Mesothelial cell of epicardium (in vitro differentiated cells): ENCODE measurements around the gene SMARCE1. TPM values are rescaled to one million over a fixed set of nuclear protein-coding genes. Genes with fewer than 3 reads are reported as not detected.

Experiments used
- DNase-seq, 2 experiments: peaks; one replicate each; pipeline ENCODE4 v3.0.0; 2021; ENCODE audit warnings: low spot score in 2 of 2; ENCODE audit not compliant: unreplicated experiment in 2 of 2
- H3K27ac Mint-ChIP-seq: 2 replicates; pipeline ENCODE4 v1.8.0; 2021; ENCODE audit warnings: mixed read lengths
- H3K27me3 Mint-ChIP-seq: 2 replicates; pipeline ENCODE4 v1.8.0; 2021; ENCODE audit warnings: low read depth, mixed read lengths
- H3K36me3 Mint-ChIP-seq: 2 replicates; pipeline ENCODE4 v1.8.0; 2021; ENCODE audit warnings: mixed read lengths
- H3K4me1 Mint-ChIP-seq: 2 replicates; pipeline ENCODE4 v1.8.0; 2021; ENCODE audit warnings: mixed read lengths
- H3K4me3 Mint-ChIP-seq: 2 replicates; pipeline ENCODE4 v1.8.0; 2021; ENCODE audit warnings: mild to moderate bottlenecking, moderate library complexity, mixed read lengths
- H3K9me3 Mint-ChIP-seq: 2 replicates; pipeline ENCODE4 v1.8.0; 2021; ENCODE audit warnings: mixed read lengths
- total RNA-seq: library from RNA; stranded (reverse); gene quantifications from 3 replicates; pipeline ENCODE4 v1.2.1, GENCODE V29; 2021
- TF ChIP-seq, protein P1 (sequence below): fragments of 200-600 bp; sonication (generic); IDR thresholded peaks from one replicate; pipeline ENCODE4 v1.5.0; 2021; ENCODE audit warnings: antibody characterized with exemption; ENCODE audit not compliant: unreplicated experiment

The SMARCE1 gene
- total RNA-seq, 1 donor from 2014 or later = 163 TPM

DNA sequence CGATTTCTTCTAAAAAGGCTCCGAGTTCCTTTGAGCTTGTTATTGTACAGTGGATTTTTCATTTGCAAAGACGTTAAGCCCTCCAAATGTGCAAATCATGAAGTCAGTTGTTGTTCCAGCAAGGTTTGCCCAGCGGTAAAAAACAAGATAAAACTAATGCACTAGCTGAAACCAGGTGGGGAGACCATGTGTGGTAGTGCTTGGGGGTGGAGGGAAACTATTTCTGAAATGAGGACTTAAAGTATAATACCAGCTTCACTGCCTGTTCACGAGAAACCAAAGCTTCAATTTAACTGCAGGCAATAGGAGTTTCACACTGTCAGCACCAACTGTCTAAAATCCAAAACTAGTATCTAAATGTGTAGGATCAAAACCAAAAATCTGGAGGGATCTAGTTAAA, 22.3 kb downstream of the SMARCE1 start:
- TF ChIP-seq, protein P1, sequence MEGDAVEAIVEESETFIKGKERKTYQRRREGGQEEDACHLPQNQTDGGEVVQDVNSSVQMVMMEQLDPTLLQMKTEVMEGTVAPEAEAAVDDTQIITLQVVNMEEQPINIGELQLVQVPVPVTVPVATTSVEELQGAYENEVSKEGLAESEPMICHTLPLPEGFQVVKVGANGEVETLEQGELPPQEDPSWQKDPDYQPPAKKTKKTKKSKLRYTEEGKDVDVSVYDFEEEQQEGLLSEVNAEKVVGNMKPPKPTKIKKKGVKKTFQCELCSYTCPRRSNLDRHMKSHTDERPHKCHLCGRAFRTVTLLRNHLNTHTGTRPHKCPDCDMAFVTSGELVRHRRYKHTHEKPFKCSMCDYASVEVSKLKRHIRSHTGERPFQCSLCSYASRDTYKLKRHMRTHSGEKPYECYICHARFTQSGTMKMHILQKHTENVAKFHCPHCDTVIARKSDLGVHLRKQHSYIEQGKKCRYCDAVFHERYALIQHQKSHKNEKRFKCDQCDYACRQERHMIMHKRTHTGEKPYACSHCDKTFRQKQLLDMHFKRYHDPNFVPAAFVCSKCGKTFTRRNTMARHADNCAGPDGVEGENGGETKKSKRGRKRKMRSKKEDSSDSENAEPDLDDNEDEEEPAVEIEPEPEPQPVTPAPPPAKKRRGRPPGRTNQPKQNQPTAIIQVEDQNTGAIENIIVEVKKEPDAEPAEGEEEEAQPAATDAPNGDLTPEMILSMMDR = no peak
- peaks cover 18% of the 10 kb centered on the region for H3K4me1 Mint-ChIP-seq
- DNase-seq = no peak
- no peak overlapping the region for H3K27ac Mint-ChIP-seq
- H3K36me3 Mint-ChIP-seq = peaks cover 11% of the 10 kb centered on the region
- no peaks in the 10 kb centered on the region for H3K27me3 Mint-ChIP-seq
- H3K9me3 Mint-ChIP-seq = no peaks in the 10 kb centered on the region
- H3K4me3 Mint-ChIP-seq = no peak overlapping the region

DNA sequence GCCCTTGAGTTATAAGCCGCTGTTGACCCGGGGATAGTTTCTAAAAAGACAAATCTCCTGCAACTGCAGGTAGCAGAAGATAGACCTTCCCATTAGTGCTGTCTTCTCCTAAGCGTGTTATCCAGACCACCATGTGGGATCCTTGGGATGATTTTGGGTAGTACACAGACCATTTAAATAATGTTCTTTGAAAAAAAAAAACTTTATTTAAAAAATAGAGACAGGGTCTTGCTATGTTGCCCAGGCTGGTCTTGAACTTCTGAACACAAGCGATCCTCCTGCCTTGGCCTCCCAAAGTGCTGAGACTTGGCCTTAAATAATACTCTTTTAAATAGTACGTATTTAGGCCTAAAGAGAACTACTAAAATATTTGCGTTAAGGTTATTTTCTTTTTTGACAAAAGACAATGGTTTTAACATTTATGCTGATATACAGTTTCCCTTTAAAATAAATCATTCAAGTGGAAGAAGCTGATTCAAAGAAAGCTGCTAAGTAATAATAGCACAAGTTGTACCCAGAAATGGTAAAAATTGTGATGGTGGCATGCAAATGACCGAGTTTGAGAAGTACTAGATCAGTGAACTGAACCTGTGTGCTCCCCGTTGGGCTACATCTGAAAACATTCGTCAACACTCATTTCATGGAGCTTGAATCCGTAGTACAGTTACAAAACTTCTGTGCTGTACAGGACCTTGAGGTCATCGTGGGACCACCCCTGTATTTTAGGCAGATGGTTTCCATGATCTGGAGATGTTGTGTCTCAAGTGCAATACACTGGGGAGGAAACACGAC, 24.0 kb downstream of the SMARCE1 start:
- no peak overlapping the region for H3K27ac Mint-ChIP-seq
- DNase-seq = no peak
- H3K9me3 Mint-ChIP-seq = no peaks in the 10 kb centered on the region
- peaks cover 4% of the 10 kb centered on the region for H3K36me3 Mint-ChIP-seq
- H3K4me3 Mint-ChIP-seq = no peak overlapping the region
- TF ChIP-seq, protein P1 = no peak
- no peaks in the 10 kb centered on the region for H3K27me3 Mint-ChIP-seq
- H3K4me1 Mint-ChIP-seq = peaks cover 24% of the 10 kb centered on the region

DNA sequence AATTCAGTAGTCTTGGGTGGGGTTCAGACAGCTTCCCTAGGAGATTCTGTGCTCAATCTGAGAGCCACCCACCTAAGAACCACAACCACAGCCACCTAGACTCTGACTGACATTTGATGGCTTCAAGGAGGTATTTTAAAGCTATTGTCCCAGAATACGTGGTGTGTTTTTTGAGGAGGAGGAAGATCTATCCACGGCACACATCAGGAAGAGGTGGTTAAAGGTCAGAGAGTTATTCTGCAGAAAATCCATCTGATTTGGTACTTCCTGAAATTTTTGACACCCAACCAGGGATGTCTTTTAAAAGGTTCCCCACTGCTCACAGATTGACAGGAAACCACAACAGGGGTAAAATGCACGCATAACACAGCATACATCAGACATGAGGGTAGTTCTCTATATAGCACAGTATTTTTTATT, 25.1 kb downstream of the SMARCE1 start:
- H3K36me3 Mint-ChIP-seq = no peaks in the 10 kb centered on the region
- no peaks in the 10 kb centered on the region for H3K9me3 Mint-ChIP-seq
- H3K4me1 Mint-ChIP-seq = peaks cover 24% of the 10 kb centered on the region
- no peak for DNase-seq
- H3K27ac Mint-ChIP-seq = no peak overlapping the region
- TF ChIP-seq, protein P1 = no peak
- no peaks in the 10 kb centered on the region for H3K27me3 Mint-ChIP-seq
- no peak overlapping the region for H3K4me3 Mint-ChIP-seq

DNA sequence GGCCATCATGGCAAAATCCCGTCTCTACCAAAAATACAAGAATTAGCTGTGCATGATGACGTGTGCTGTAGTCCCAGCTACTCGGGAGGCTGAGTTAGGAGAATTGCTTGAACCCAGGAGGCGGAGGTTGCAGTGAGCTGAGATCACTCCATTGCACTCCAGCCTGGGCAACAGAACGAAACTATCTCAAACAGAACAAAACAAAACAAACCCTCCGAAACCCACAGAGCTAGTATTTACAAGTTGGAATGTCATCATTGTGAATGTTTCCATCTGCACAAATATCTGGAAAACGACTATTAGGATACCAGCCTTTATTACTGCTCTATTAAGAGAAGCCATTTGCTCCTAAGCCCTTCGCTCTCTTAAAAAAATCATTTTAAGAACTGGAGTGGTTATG, 26.0 kb downstream of the SMARCE1 start:
- peaks cover 24% of the 10 kb centered on the region for H3K4me1 Mint-ChIP-seq
- no peak for DNase-seq
- H3K9me3 Mint-ChIP-seq = no peaks in the 10 kb centered on the region
- no peaks in the 10 kb centered on the region for H3K27me3 Mint-ChIP-seq
- no peak overlapping the region for H3K4me3 Mint-ChIP-seq
- no peak overlapping the region for H3K27ac Mint-ChIP-seq
- TF ChIP-seq, protein P1 = no peak
- no peaks in the 10 kb centered on the region for H3K36me3 Mint-ChIP-seq

DNA sequence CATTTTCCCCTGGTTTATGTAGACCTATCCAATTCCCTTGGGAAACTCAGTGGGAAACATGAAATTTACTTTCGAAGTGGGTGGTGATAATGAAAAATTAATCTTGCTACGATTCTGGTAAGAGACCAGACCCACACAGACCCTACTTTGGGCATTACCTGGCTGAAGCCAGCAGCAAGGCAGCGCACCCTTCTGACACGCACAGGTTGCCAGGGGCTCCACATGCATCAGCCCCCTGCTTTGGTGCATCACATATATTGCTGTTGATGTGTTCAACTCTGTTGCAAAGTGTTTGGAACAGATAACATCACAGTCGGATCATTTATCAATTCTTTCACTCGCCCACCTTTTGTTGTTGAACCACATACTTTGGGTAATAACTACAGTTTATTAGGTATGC, 26.6 kb downstream of the SMARCE1 start:
- TF ChIP-seq, protein P1 = no peak
- no peaks in the 10 kb centered on the region for H3K9me3 Mint-ChIP-seq
- peaks cover 3% of the 10 kb centered on the region for H3K27me3 Mint-ChIP-seq
- H3K27ac Mint-ChIP-seq = no peak overlapping the region
- peaks cover 24% of the 10 kb centered on the region for H3K4me1 Mint-ChIP-seq
- no peaks in the 10 kb centered on the region for H3K36me3 Mint-ChIP-seq
- H3K4me3 Mint-ChIP-seq = no peak overlapping the region
- no peak for DNase-seq
